ENCODE data around the gene CACNG4.

GRCh38 chr17:67054608-67055007 lies 90.1 kb downstream of the CACNG4 start:
- TF ChIP-seq CBX3 (IDR thresholded peaks at IDR 0.05; ENCODE audit: low read depth) (no peak), EGR1 (IDR thresholded peaks at IDR 0.05; ENCODE audit: low read depth) (no peak), EZH2phosphoT487 (IDR thresholded peaks at IDR 0.05; ENCODE audit: borderline replicate concordance) (no peak)

All from HCT116 (cell line).